Small intestine (tissue), 7 donors: ENCODE results near the gene ACBD7. TPM values are rescaled to one million over a fixed set of nuclear protein-coding genes. Genes with fewer than 3 reads are reported as not detected.

ENCODE experiments used
- DNase-seq, 2 donors: peaks; one replicate each; pipeline versions ENCODE4 v3.0.0 to v3.0.0-alpha.2; 2013
- FAIRE-seq: peaks from 2 replicates; lab custom pipeline; 2012; peaks lifted over from hg19 to GRCh38; lab: Jason Lieb, UNC
- H3K27ac ChIP-seq, 3 donors: one replicate each; pipeline ENCODE4 v1.5.1; 2013; ENCODE audit warnings: low read length in 2 of 3, mild to moderate bottlenecking in 2 of 3, control low read depth in 1 of 3, inconsistent platforms in 1 of 3, low read depth in 1 of 3, moderate library complexity in 1 of 3
- H3K27me3 ChIP-seq, 3 donors: one replicate each; pipeline ENCODE4 v1.6.1; 2013; ENCODE audit warnings: low read length in 3 of 3, inconsistent platforms in 1 of 3; ENCODE audit not compliant: control insufficient read depth in 3 of 3, insufficient read depth in 3 of 3
- H3K36me3 ChIP-seq, 3 donors: one replicate each; pipeline ENCODE4 v1.6.1; 2013; ENCODE audit warnings: low read length in 3 of 3, inconsistent platforms in 1 of 3, low read depth in 1 of 3, mild to moderate bottlenecking in 1 of 3, moderate library complexity in 1 of 3; ENCODE audit not compliant: control insufficient read depth in 3 of 3, insufficient read depth in 2 of 3
- H3K4me1 ChIP-seq, 3 donors: one replicate each; pipeline ENCODE4 v1.6.1; 2013; ENCODE audit warnings: low read length in 2 of 3, inconsistent platforms in 1 of 3, low read depth in 1 of 3, mild to moderate bottlenecking in 1 of 3, moderate library complexity in 1 of 3; ENCODE audit not compliant: control insufficient read depth in 3 of 3, insufficient read depth in 2 of 3
- H3K4me3 ChIP-seq, 3 donors: one replicate each; pipeline ENCODE4 v1.5.1; 2013; ENCODE audit warnings: low read length in 3 of 3, control low read depth in 1 of 3, inconsistent platforms in 1 of 3, low read depth in 1 of 3, mild to moderate bottlenecking in 1 of 3, moderate library complexity in 1 of 3
- H3K9me3 ChIP-seq, 2 donors: one replicate each; pipeline ENCODE4 v1.6.1; 2013; ENCODE audit warnings: low read depth in 1 of 2, low read length in 1 of 2; ENCODE audit not compliant: control insufficient read depth in 2 of 2, insufficient read depth in 1 of 2
- WGBS, 3 donors: extraction: QIAGEN DNeasy Blood & Tissue Kit; methylation state at CpG; one replicate each; pipeline ENCODE4 v1.1.7; 2013; 5-methylcytosine and 5-hydroxymethylcytosine counted together
- polyA plus RNA-seq, 4 donors: library from polyadenylated mRNA; stranded (reverse) in 3 of 4; unstranded in 1 of 4; fragments of 200-250 nt in 3 of 4; fragments of 120-200 nt in 1 of 4; gene quantifications; one replicate each; pipeline versions ENCODE4 v1.2.1 to v1.2.3, GENCODE V29; 2013
- donor health status: healthy with polysubstance abuse.
- donor health status: control.
- donor health status: control.
- donor health status: Bipolar disorder and iron deficiency.
- donor health status: healthy.

The ACBD7 gene
- polyA plus RNA-seq, 4 donors = 0.79 to 1.4 TPM; not detected in 2

DNA sequence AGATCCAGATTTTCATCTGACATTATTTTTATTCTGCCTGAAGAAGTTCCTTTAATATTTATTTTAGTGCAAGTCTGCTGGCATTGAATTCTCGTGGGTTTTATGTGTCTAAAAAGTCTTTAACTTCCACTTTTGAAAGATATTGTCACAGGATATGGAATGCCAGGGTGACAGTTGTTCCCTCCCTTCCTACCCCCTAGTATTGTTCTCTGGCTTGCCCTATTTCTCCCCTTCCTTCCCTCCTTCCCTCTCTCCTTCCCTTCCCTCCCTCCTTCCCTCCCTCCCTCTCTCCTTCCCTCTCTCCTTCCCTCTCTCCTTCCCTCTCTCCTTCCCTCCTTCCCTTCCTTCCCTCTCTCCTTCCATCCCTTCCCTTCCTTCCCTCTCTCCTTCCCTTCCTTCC is 29.9 kb downstream of the ACBD7 start:
- no peaks in the 10 kb centered on the region for H3K4me1 ChIP-seq
- FAIRE-seq (no peak), DNase-seq (no peak)
- peaks cover 0 to 9% of the 10 kb centered on the region in 2 donors for H3K9me3 ChIP-seq
- WGBS, 3 donors = 42 to 62% (median 54%) methylated on average over 1 of the region's 1 CpG
- no peak overlapping the region for H3K27ac ChIP-seq
- no peaks in the 10 kb centered on the region for H3K36me3 ChIP-seq
- H3K27me3 ChIP-seq = no peaks in the 10 kb centered on the region
- no peak overlapping the region for H3K4me3 ChIP-seq

DNA sequence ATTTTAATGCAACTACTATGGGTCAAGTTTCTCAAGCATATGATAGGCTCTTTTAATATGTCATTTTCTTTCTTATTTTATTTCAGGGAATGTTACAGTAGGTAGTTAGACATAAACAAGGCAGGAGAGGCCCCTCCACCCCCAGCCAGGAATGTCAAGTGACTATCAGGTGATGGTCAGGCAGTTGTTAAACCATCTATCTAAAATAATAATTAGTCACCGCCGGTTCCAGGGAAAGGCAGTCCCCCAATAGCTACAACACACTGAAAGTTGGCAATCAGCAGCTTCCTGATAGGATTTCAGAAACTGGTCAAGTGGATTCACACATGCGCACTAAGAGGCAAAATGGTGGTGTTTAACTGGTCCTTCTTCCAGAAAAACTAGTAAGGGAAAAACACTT is 35.5 kb downstream of the ACBD7 start:
- no peaks in the 10 kb centered on the region for H3K4me1 ChIP-seq
- no peak for FAIRE-seq

DNA sequence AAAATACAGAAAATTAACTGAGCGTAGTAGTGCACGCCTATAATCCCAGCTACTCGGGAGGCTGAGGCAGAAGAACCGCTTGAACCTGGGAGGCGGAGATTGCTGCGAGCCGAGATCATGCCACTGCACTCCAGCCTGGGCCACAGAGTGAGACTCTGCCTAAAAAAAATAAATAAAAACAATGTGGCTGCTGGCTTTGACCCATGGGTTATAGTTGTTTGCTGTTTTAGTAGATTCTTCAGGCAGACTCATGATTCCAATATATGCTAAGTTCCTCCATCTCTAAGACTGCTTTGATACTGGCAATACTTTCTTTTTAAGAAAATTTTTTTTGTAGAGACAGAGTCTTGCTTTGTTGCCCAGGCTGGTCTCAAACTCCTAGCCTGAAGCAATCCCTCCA is 36.5 kb downstream of the ACBD7 start:
- Histone ChIP-seq H3K36me3 (no peaks in the 10 kb centered on the region), H3K9me3 (no peaks in the 10 kb centered on the region), H3K4me3 (no peak overlapping the region), H3K27ac (no peak overlapping the region), H3K27me3 (no peaks in the 10 kb centered on the region), H3K4me1 (no peaks in the 10 kb centered on the region)
- FAIRE-seq (no peak), DNase-seq (no peak)
- 86 to 97% (median 89%) methylated on average over 7 of the region's 7 CpGs for WGBS, 3 donors

More for the DNA sequence above, 35.5 kb downstream of the ACBD7 start:
- WGBS, 3 donors = 90 to 93% (median 91%) methylated on average over 3 of the region's 3 CpGs
- Histone ChIP-seq H3K9me3 (no peaks in the 10 kb centered on the region), H3K36me3 (no peaks in the 10 kb centered on the region), H3K4me3 (no peak overlapping the region), H3K27ac (no peak overlapping the region), H3K27me3 (no peaks in the 10 kb centered on the region)
- DNase-seq = no peak

DNA sequence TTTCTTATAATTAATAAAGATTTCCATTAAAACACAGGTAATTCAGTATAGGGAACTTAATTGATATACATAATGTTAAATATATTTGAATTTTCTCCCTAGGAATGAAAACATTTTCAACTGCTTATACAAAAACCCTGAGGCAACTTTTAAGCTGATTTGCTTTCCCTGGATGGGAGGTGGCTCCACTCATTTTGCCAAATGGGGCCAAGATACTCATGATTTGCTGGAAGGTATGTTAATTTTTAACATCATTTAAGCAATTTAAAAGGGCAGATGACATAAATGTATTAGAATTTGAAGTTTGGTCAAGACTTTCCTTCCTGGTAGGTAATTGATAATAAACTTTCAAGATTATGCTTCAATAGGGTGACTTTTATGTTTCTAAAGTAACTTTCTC is 39.0 kb downstream of the ACBD7 start:
- no peak overlapping the region for H3K27ac ChIP-seq
- H3K27me3 ChIP-seq = peaks cover 0 to 3% (median 0%) of the 10 kb centered on the region in 3 donors
- FAIRE-seq (no peak), DNase-seq (no peak)
- H3K4me1 ChIP-seq = no peaks in the 10 kb centered on the region
- H3K36me3 ChIP-seq = no peaks in the 10 kb centered on the region
- no peaks in the 10 kb centered on the region for H3K9me3 ChIP-seq
- H3K4me3 ChIP-seq = no peak overlapping the region

DNA sequence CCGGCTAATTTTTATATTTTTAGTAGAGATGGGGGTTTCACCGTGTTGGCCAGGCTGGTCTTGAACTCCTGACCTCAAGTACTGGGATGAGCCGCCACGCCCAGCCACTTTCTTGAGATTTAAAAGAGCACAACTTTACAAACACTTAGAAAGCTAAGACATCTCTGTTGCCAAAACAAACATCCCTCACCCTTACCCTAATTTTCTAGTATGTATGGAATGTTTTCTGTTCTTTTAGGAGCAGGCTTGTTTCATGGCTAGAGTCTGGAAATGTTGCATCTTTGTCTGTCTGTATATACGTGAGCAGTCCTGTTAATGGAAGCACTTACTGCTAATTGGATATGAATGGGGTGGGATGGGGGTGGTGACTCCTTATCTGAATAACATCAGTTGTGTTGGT is 42.0 kb downstream of the ACBD7 start:
- no peaks in the 10 kb centered on the region for H3K9me3 ChIP-seq
- no peak overlapping the region for H3K4me3 ChIP-seq
- no peak overlapping the region for H3K27ac ChIP-seq
- DNase-seq (no peak), FAIRE-seq (no peak)
- 62 to 76% (median 71%) methylated on average over 5 of the region's 5 CpGs for WGBS, 3 donors
- H3K4me1 ChIP-seq = no peaks in the 10 kb centered on the region
- H3K36me3 ChIP-seq = no peaks in the 10 kb centered on the region
- peaks cover 0 to 3% (median 0%) of the 10 kb centered on the region in 3 donors for H3K27me3 ChIP-seq

- WGBS, 3 donors = 72 to 85% (median 74%) methylated on average over 1 of the region's 1 CpG
- no peaks in the 10 kb centered on the region for H3K4me1 ChIP-seq
- H3K27me3 ChIP-seq = peaks cover 0 to 3% (median 0%) of the 10 kb centered on the region in 3 donors
These were observed 43.2 kb downstream of the ACBD7 start for GRCh38 chr10:15045380-15045779.

DNA sequence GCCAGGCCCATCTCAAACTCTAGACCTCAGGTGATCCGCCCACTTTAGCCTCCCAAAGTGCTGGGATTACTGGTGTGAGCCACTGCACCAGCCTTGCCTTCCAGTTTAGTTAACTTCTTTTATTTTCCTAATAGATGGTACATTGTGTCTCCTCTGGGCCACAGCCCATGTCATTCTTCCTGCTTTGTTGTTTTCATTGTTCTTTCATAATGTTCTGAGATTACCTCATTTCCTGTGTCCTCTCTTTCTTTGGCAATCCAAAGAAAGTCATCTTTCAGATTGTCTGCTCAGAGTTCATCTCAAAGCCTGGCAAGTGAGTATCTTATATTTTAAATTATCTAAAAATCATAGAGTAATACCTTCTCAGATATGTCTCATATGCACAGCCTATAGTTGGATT is 44.9 kb downstream of the ACBD7 start, which contains the start of gene OLAH:
Gene OLAH, plus strand, starts transcription at position 270 of the 400 bp plus-strand sequence. CDS start 3,346 bp downstream, outside the sequence.
- Histone ChIP-seq H3K27me3 (peaks cover 0 to 3% (median 0%) of the 10 kb centered on the region in 3 donors), H3K9me3 (no peaks in the 10 kb centered on the region), H3K36me3 (no peaks in the 10 kb centered on the region), H3K4me3 (no peak within 1 kb of the TSS), H3K4me1 (no peaks in the 10 kb centered on the region), H3K27ac (no peak within 1 kb of the TSS)
- no peak for FAIRE-seq
- 89 to 100% (median 94%) methylated on average over 1 of the region's 1 CpG for WGBS, 3 donors
- no peak for DNase-seq

More at GRCh38 chr10:15045380-15045779, 43.2 kb downstream of the ACBD7 start:
- DNase-seq (no peak), FAIRE-seq (no peak)
- Histone ChIP-seq H3K9me3 (no peaks in the 10 kb centered on the region), H3K27ac (no peak overlapping the region), H3K4me3 (no peak overlapping the region), H3K36me3 (no peaks in the 10 kb centered on the region)

GRCh38 chr10:15038416-15038815 is 50.2 kb downstream of the ACBD7 start:
- no peaks in the 10 kb centered on the region for H3K36me3 ChIP-seq
- no peak overlapping the region for H3K4me3 ChIP-seq
- no peak for FAIRE-seq
- no peaks in the 10 kb centered on the region for H3K27me3 ChIP-seq
- H3K27ac ChIP-seq = no peak overlapping the region
- H3K9me3 ChIP-seq = no peaks in the 10 kb centered on the region
- WGBS, 3 donors = 85 to 89% (median 86%) methylated on average over 10 of the region's 10 CpGs
- no peak for DNase-seq
- no peaks in the 10 kb centered on the region for H3K4me1 ChIP-seq

- H3K27me3 ChIP-seq = no peaks in the 10 kb centered on the region
- 39 to 53% (median 48%) methylated on average over 4 of the region's 4 CpGs for WGBS, 3 donors
- no peaks in the 10 kb centered on the region for H3K9me3 ChIP-seq
- H3K4me1 ChIP-seq = no peaks in the 10 kb centered on the region
- DNase-seq = no peak
- H3K36me3 ChIP-seq = no peaks in the 10 kb centered on the region
- FAIRE-seq = no peak
- no peak overlapping the region for H3K27ac ChIP-seq
- H3K4me3 ChIP-seq = no peak overlapping the region
These were observed 50.9 kb downstream of the ACBD7 start for GRCh38 chr10:15037691-15038090.
